HG02571 (cell line): Measurements from ENCODE around the gene CLDND1.
"Not testable (repeated sequence)": the region's sequence is repeated elsewhere in the genome, so short reads cannot be mapped to it uniquely, and the experiment has no call there.

Source experiments
- ATAC-seq: cut with Tn5 transposase; IDR thresholded peaks from one replicate; pipeline ENCODE4 v1.9.1; 2021; ENCODE audit warnings: mild to moderate bottlenecking, moderate library complexity; ENCODE audit not compliant: unreplicated experiment

The CLDND1 gene

DNA sequence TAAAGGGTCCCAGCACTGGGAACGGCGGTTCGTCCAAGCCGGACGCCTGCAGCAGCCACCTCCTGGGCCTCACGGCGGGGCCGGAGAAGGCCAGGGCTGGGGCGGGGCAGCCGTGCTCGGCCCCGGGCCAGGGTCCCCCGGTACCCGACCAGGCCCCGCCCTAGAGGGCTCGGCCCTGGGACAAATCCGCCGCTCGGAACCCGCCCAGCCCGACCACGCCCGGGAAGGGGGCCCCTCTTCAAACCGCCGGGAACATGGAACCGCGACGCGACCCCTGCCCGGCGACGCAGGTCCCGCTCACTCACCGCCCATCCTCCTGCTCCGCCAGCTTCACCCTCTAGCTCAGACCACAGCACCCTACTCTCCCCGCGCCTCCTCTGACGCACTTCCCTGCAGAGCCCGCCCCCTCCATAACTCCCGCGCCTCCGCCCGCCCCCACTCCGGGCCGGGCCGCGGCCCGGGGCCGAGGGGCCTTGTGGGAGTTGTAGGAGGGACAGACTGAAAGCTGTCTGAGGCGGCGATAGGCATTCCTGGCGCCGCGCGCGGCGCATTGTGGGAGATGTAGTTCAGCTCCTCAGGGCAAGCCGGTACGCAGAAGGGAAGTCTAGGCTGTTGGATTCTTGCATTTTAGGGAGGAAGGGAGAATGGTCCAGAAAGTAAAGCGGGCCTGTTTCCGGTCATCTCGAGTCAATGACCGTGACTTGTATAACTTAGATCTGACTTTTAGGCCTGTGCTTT is at the start of gene CLDND1:
Gene CLDND1 (minus strand): TSS at position 359 of the 738 bp plus-strand sequence. CDS start 1,478 bp downstream, outside the sequence.
- peak; percentile 88 for ATAC-seq

DNA sequence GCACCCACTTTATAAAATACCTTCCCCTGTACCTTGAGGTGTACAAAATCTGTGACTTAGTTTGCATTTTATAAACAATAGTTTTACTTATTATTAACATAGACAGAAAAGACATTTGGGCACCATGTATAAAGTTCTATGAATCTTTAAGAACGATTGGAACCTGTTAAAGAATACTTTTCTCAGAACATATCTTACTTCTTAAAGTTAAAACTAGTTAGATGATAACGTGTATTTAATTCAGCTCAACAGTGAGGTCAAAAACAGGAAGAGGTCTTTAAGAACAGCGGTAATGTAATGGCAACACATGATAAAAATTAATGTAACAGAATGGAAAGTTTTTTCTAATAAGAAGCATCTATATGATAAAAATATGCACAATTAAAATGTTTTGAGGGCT is 45.7 kb upstream of the CLDND1 start:
- no peak for ATAC-seq

GRCh38 chr3:98567666-98568270 is 45.1 kb upstream of the CLDND1 start:
- peak; percentile 26 for ATAC-seq

- no peak for ATAC-seq
Measured at GRCh38 chr3:98565843-98566242, 43.1 kb upstream of the CLDND1 start.

GRCh38 chr3:98565237-98565643 is 42.5 kb upstream of the CLDND1 start:
- no peak for ATAC-seq

- peak; percentile 7 for ATAC-seq
Measured at GRCh38 chr3:98564282-98565005, 41.7 kb upstream of the CLDND1 start.

DNA sequence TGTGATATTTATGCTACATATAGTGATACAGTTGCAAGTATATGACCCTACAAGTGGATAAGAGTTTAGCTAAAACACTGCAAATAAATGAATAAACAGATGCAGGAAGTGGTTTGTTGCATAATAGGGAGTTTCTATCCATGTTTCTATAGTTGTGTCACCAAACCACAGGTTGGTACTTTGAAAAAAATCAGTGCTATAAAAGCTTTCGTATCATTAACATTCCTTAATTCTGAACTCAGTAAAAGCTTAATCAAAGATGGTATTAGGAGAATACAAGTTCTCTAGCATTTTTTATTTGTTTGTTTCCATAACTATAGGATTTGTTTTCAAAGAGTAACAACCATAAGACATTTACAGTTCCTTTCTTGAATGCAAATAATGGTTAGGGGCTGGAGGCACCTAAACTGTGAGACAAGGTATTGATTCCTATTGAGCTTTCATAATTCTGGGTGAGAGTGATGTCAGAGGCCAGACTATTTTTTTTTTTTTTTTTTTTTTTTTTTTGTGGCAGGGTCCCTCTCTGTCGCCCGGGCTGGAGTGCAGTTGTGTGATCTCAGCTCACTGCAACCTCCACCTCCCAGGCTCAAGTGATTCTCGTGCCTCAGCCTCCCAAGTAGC is 41.1 kb upstream of the CLDND1 start:
- peak; percentile 67 for ATAC-seq

- ATAC-seq, result no peak
Measured at GRCh38 chr3:98561727-98562521, 39.2 kb upstream of the CLDND1 start.

- ATAC-seq, result no peak
Measured at GRCh38 chr3:98560911-98561310, 38.2 kb upstream of the CLDND1 start.

- ATAC-seq, result not testable (repeated sequence)
Measured at GRCh38 chr3:98559769-98560168, 37.1 kb upstream of the CLDND1 start.

DNA sequence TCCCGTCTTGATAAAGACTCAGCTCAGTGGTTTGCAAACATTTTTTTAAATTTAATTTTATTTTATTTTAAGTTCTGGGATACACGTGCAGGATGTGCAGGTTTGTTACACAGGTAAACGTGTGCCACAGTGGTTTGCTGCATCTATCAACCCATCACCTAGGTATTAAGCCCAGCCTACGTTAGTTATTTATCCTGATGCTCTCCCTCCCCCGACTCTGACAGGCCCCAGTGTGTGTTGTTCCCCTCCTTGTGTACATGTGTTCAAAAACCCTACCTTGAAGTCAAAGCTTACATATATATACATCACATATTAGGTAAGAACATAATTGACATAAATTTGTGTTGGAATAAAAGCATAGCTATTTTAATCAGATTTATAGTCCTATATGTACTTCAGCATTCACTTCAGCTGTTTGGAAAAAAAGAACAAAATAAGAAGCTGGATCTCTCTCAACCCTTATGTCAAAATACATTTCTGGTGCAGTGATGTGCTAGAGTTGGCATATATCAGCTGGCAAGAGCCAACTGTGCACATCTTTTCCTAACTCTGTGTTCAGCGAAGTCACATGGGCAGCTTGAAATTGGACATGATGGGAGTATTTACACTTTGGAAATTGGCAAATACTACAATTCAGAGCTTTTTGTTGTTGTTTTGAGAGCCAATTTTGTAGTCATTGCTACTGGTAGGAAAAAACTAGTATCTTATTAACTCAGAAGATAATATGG is 35.6 kb upstream of the CLDND1 start:
- ATAC-seq, result no peak

- ATAC-seq, result no peak
Measured at GRCh38 chr3:98557324-98558010, 34.8 kb upstream of the CLDND1 start.

DNA sequence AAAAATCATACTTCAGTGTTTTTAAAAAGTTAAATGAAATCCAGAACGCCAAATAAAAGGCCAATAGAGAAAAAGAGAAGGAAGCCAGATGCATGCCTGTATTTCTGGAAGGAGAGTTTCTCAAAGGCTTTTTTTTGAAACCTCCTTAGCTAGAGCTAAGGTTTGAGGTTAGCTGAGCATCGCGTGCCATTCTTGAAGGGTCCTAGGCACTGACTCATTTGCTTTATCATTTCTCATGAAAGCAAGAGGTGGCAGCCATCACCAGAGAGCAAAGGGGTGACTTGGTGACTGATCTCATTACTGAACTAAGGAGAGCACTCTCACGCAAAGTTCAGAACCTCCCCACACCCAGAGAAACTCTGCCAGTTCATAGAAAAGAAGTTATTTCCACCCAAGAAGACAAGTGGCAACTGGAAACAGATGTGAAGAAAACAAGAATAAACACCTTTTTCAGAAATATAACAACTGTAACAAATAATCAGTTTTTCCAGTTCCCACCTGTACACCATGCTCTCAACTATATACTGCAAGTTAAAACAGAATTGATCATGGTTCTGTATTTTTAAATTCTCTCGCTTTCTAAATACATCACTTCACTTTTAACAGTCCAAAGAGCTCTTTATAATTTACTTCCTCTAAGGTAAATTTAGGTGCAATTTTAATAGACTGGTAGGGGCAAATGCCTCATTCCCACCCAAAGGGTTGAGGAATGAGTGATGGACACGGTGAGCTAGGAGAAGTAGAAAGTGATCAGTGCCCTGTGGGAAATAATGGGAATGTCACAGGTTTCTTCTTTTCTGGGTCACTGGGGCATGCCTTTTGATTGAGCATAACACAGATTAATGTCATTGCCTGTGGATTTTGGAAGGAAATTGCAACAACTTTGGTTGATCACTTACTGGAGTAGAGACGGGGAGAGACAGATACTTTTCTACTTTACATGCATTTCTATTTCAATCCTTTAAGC is 33.7 kb upstream of the CLDND1 start:
- ATAC-seq, result peak; percentile 71

DNA sequence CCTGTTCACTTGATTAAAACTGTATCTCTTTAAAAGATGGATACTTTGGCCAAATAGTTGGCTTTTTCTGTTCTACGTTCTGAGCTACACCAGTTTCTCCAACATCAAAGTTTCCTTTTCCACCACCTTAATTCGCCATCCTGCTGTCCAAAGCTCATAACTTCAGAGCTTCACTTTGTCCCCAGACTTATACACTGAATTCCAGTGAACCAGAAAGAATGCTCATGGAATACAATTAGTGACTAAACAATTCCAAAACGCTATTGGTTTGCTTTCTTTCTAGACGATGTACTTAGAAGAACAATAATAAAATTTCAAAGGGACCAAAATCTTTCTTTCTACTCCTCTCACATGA is 32.3 kb upstream of the CLDND1 start:
- no peak for ATAC-seq

GRCh38 chr3:98554580-98554979 is 31.9 kb upstream of the CLDND1 start:
- ATAC-seq, result no peak

GRCh38 chr3:98553753-98554152 is 31.1 kb upstream of the CLDND1 start:
- no peak for ATAC-seq

DNA sequence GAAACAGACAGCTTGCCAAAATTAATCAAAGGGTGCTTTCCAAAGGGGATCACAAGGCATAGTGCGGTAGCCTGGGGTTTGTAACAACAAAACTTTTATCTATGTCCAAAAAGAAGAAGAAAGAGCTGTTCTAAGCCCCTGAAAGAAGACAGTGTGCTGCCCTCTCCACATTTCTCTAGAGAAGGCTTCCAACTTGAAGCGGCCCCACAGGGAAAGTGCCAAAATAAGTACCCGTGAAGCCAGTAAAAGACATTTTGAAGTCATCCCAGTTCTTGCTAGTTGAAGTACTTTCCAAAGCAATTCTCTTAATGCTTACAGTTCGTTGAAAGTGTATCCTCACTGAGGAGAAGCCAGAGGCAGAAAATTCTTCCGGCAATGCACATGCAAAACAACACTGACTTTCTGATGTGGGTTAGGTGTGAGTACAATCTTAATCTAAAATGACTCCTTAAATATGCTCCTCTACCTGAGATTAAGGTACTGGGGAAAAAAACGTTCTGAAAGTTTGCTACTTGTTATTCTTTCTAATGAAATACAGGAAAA is 30.4 kb upstream of the CLDND1 start:
- no peak for ATAC-seq
